ENCODE data around the gene ZFPL1. TPM values are rescaled to one million over a fixed set of nuclear protein-coding genes. Genes with fewer than 3 reads are reported as not detected.

The ZFPL1 gene
- total RNA-seq, 1 donor from 2014 or later: 37.9 TPM

DNA sequence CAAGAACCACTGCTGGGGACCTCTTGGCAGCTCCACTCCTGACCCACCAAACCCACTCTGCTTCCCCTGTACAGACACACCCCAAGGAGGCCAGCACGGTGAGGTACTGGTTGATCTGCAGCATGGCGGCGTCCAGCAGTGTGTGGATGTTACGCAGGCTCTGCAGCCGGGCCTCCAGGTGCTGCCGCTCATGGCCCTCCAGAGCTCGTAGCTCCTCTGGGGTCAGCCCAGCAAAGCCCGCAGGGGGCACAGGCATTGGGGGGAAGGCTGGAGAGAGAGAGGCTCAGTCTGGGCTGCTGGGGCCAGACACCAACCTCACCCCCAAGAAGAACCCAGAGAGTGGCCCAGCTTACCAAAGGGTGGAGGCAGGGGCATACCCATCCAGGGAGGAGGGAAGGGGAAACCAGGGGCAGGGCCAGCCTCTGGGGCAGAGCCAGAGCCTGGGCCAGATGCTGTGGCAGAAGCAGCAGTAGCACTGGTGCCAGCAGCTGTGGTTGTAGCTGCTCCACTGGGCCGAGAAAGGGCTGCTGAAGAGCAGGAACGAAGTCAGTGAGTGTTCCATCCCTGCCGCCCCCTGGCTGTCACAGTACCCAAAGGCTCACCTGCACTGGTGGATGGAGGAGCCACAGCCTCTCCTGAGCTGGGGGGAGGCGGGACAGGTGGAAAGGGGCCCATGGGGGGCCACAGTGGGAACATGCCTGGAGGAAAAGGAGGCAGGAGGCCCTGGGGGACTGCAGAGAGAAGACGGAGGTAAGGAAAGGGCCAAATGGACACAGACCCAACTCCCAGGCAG is 45.8 kb downstream of the ZFPL1 start:
- H3K36me3 Mint-ChIP-seq (ENCODE audit: low read depth, unreplicated experiment): peaks cover 19% of the 10 kb centered on the region
- Histone ChIP-seq H2AFZ (ENCODE audit: low read depth, low read length) (no peak overlapping the region), H4K20me1 (ENCODE audit: insufficient read depth, low read length) (peaks cover 68% of the 10 kb centered on the region), H3K4me3 (ENCODE audit: insufficient read depth, low read depth, low read length) (no peak overlapping the region), H3K27me3 (ENCODE audit: insufficient read depth, low read length) (no peaks in the 10 kb centered on the region), H3K4me1 (ENCODE audit: insufficient read depth, low read length) (peaks cover 9% of the 10 kb centered on the region), H3K9me3 (ENCODE audit: insufficient read depth, low read depth, low read length) (no peaks in the 10 kb centered on the region), H3K27ac (ENCODE audit: low read depth, low read length) (no peak overlapping the region), H3K79me2 (ENCODE audit: insufficient read depth, low read length) (peaks cover 43% of the 10 kb centered on the region), H3K9ac (ENCODE audit: low read length) (no peak overlapping the region), H3K4me2 (ENCODE audit: low read length) (no peak overlapping the region), H3K36me3 (ENCODE audit: insufficient read depth, low read length) (peaks cover 40% of the 10 kb centered on the region)
- H3K9me3 Mint-ChIP-seq (ENCODE audit: unreplicated experiment): no peaks in the 10 kb centered on the region
- H3K4me1 Mint-ChIP-seq (ENCODE audit: low read depth, unreplicated experiment): peaks cover 5% of the 10 kb centered on the region
- FAIRE-seq (no peak), DNase-seq (ENCODE audit: low read depth) (no peak)
- H3K27ac Mint-ChIP-seq (ENCODE audit: unreplicated experiment): no peak overlapping the region
- no peaks in the 10 kb centered on the region for H3K27me3 Mint-ChIP-seq (ENCODE audit: low read depth, unreplicated experiment)
- TF ChIP-seq, protein P1, sequence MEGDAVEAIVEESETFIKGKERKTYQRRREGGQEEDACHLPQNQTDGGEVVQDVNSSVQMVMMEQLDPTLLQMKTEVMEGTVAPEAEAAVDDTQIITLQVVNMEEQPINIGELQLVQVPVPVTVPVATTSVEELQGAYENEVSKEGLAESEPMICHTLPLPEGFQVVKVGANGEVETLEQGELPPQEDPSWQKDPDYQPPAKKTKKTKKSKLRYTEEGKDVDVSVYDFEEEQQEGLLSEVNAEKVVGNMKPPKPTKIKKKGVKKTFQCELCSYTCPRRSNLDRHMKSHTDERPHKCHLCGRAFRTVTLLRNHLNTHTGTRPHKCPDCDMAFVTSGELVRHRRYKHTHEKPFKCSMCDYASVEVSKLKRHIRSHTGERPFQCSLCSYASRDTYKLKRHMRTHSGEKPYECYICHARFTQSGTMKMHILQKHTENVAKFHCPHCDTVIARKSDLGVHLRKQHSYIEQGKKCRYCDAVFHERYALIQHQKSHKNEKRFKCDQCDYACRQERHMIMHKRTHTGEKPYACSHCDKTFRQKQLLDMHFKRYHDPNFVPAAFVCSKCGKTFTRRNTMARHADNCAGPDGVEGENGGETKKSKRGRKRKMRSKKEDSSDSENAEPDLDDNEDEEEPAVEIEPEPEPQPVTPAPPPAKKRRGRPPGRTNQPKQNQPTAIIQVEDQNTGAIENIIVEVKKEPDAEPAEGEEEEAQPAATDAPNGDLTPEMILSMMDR (IDR thresholded peaks at IDR 0.05; ENCODE audit: insufficient read depth, low read depth, low read length): no peak
- TF ChIP-seq EZH2 (IDR thresholded peaks at IDR 0.05; ENCODE audit: insufficient read depth, low read length): no peak
- H3K4me3 Mint-ChIP-seq (ENCODE audit: unreplicated experiment): no peak overlapping the region

DNA sequence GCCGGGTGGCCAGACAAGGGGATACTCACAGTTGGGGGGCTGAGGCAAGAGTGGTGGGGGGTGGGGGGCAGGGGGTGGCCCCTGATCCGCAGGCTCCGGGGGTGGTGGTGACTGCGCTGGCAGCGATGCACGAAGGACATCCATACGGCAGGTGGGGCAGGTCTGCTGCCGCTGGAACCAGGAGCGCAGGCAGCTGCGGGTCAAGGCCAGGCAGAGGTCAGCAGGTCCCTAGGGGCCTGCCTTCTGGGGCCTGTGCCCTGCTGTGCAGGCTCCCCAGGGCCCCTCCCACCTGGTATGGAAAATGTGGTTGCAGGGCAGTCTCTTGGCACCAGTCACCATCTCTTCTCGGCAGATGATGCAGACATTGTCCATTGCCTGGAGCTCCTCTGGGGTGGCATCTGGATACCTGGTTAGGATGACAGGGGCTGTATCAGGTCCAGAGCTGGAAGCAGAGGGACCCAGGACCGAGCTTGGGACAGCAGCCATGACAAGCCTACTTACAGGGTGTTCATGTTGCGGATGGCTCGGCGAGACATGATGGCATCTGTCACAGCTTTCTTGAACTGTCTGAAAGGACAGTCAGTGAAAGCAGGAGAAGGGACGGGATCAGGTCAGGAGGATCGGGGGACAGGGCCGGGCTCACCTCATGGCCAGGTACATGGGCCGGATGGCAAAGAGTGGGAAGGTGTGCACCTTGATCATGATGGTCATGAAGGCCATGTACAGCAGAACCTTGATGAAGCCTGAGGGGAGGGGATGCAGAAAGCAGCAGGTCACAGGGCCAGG is 46.8 kb downstream of the ZFPL1 start:
- no peak overlapping the region for H3K4me2 ChIP-seq (ENCODE audit: low read length)
- H3K4me1 Mint-ChIP-seq (ENCODE audit: low read depth, unreplicated experiment): peaks cover 5% of the 10 kb centered on the region
- peaks cover 38% of the 10 kb centered on the region for H3K79me2 ChIP-seq (ENCODE audit: insufficient read depth, low read length)
- DNase-seq (ENCODE audit: low read depth) (no peak), FAIRE-seq (no peak)
- no peak overlapping the region for H3K4me3 ChIP-seq (ENCODE audit: insufficient read depth, low read depth, low read length)
- H3K27ac Mint-ChIP-seq (ENCODE audit: unreplicated experiment): no peak overlapping the region
- H3K4me1 ChIP-seq (ENCODE audit: insufficient read depth, low read length): peaks cover 13% of the 10 kb centered on the region
- peaks cover 40% of the 10 kb centered on the region for H3K36me3 ChIP-seq (ENCODE audit: insufficient read depth, low read length)
- H3K27me3 ChIP-seq (ENCODE audit: insufficient read depth, low read length): no peaks in the 10 kb centered on the region
- no peak overlapping the region for H2AFZ ChIP-seq (ENCODE audit: low read depth, low read length)
- no peak overlapping the region for H3K27ac ChIP-seq (ENCODE audit: low read depth, low read length)
- H3K36me3 Mint-ChIP-seq (ENCODE audit: low read depth, unreplicated experiment): peaks cover 19% of the 10 kb centered on the region
- TF ChIP-seq, protein P1 (IDR thresholded peaks at IDR 0.05; ENCODE audit: insufficient read depth, low read depth, low read length): no peak
- no peak for TF ChIP-seq EZH2 (IDR thresholded peaks at IDR 0.05; ENCODE audit: insufficient read depth, low read length)
- H3K27me3 Mint-ChIP-seq (ENCODE audit: low read depth, unreplicated experiment): no peaks in the 10 kb centered on the region
- no peak overlapping the region for H3K4me3 Mint-ChIP-seq (ENCODE audit: unreplicated experiment)
- no peak overlapping the region for H3K9ac ChIP-seq (ENCODE audit: low read length)
- H3K9me3 ChIP-seq (ENCODE audit: insufficient read depth, low read depth, low read length): no peaks in the 10 kb centered on the region
- peaks cover 64% of the 10 kb centered on the region for H4K20me1 ChIP-seq (ENCODE audit: insufficient read depth, low read length)
- no peaks in the 10 kb centered on the region for H3K9me3 Mint-ChIP-seq (ENCODE audit: unreplicated experiment)

All from astrocyte (in vitro differentiated cells and primary cell).